IPS-15b (cell line): Measurements from ENCODE around the gene ATXN2L.
"Not testable (repeated sequence)": the region's sequence is repeated elsewhere in the genome, so short reads cannot be mapped to it uniquely, and the experiment has no call there.

ENCODE experiments used
- H3K27me3 ChIP-seq: one replicate; pipeline ENCODE4 v1.6.1; 2013; ENCODE audit warnings: low read length; ENCODE audit not compliant: control insufficient read depth, insufficient read depth
- H3K36me3 ChIP-seq: one replicate; pipeline ENCODE4 v1.6.1; 2013; ENCODE audit warnings: low read length; ENCODE audit not compliant: control insufficient read depth, insufficient read depth
- H3K4me1 ChIP-seq: one replicate; pipeline ENCODE4 v1.6.1; 2013; ENCODE audit warnings: mild to moderate bottlenecking, low read length; ENCODE audit not compliant: control insufficient read depth, insufficient read depth
- H3K4me3 ChIP-seq: one replicate; pipeline ENCODE4 v1.5.1; 2013; ENCODE audit warnings: low read depth, low read length
- H3K9ac ChIP-seq: one replicate; pipeline ENCODE4 v1.6.1; 2013; ENCODE audit warnings: low read depth, mild to moderate bottlenecking, low read length
- H3K9me3 ChIP-seq: one replicate; pipeline ENCODE4 v1.6.1; 2013; ENCODE audit warnings: mild to moderate bottlenecking, low read length; ENCODE audit not compliant: control insufficient read depth, insufficient read depth

Gene ATXN2L, protein sequence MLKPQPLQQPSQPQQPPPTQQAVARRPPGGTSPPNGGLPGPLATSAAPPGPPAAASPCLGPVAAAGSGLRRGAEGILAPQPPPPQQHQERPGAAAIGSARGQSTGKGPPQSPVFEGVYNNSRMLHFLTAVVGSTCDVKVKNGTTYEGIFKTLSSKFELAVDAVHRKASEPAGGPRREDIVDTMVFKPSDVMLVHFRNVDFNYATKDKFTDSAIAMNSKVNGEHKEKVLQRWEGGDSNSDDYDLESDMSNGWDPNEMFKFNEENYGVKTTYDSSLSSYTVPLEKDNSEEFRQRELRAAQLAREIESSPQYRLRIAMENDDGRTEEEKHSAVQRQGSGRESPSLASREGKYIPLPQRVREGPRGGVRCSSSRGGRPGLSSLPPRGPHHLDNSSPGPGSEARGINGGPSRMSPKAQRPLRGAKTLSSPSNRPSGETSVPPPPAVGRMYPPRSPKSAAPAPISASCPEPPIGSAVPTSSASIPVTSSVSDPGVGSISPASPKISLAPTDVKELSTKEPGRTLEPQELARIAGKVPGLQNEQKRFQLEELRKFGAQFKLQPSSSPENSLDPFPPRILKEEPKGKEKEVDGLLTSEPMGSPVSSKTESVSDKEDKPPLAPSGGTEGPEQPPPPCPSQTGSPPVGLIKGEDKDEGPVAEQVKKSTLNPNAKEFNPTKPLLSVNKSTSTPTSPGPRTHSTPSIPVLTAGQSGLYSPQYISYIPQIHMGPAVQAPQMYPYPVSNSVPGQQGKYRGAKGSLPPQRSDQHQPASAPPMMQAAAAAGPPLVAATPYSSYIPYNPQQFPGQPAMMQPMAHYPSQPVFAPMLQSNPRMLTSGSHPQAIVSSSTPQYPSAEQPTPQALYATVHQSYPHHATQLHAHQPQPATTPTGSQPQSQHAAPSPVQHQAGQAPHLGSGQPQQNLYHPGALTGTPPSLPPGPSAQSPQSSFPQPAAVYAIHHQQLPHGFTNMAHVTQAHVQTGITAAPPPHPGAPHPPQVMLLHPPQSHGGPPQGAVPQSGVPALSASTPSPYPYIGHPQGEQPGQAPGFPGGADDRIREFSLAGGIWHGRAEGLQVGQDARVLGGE

DNA sequence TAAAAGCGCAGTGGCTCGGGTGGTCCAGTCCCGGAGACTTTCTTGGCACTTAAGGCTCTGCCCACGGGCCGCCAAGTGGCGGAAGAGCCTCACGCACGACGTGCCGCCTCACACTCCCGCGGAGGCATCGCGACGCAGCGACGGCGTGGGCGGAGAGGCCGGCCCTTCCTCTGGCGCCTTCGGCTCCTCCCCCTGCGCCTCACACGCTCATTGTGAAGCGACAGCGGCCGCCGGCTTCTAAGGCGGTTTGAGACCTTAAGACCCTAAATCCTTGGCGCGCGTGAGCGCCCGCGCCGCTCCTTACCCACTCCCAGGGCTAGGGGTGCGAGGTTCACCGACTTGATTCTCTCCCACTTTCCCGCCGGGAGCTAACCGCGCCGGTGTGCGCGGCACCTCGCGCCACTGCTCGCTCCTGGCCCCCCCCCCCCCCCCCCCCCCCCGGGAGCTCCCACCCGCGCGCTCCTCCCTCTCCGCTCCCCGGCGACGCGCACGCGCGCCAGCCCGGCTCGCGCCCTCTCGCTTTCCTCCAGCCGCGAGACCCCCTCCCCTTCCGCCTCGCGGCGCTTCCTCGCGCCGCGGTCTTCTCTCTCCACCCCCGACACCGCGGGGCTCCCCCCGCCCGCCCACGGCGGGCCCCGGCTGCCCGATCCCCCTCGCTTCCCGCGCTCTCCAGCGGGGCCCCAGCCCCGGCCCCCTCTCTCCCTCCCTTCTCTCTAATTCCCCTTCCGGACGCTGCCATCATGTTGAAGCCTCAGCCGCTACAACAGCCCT lies at the start of gene ATXN2L:
TSS of gene ATXN2L (plus strand) at position 480 of the 771 bp plus-strand sequence. CDS start at position 741, 261 bp downstream.
- H3K36me3 ChIP-seq: peaks cover 21% of the 10 kb centered on the region
- H3K9me3 ChIP-seq: no peaks in the 10 kb centered on the region
- H3K27me3 ChIP-seq: no peaks in the 10 kb centered on the region
- H3K4me1 ChIP-seq: peaks cover 4% of the 10 kb centered on the region
- peak within 1 kb of the TSS; percentile 100 for H3K4me3 ChIP-seq
- H3K9ac ChIP-seq: peak within 1 kb of the TSS; percentile 81

DNA sequence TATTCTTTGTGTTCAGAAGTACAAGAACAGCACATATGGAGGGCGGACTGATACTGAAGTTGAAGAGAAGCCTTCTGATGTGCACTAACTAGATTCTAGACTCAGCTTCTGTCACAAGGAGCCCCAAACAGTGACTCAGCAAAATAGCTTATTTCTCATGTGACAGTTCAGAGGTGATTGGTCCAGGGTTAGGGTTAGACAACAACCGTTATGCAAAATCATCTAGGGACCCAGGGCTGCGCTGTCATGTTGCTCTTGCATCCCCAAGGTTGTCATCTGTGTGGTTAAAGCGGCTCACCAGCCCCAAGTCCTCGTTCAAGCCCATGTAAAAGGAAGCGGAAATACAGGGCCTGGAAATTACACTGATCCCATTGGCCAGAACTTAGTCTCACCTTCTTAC lies 41.1 kb upstream of the ATXN2L start:
- not testable (repeated sequence) for H3K4me1 ChIP-seq

DNA sequence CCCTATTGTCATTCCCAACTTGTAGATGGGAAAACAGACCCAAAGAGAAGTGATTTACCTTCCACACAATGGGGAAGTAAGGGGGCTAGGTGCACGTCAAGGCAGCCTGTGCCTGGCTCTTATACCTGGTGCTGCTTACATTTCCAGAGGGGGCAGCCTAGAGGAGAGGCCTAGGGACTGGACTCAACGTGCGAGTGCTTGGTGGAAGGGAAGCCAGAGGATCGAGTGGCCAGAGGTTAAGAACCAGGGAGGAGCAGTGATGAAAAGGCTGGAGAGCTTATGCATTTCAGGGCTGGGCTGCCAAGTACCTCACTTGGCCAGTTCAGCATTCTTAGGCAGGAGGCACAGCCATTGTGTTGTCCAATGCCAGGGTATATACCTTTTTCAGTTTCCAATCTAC lies 40.4 kb upstream of the ATXN2L start:
- H3K27me3 ChIP-seq, H3K9ac ChIP-seq, H3K9me3 ChIP-seq, H3K4me3 ChIP-seq, H3K36me3 ChIP-seq, H3K4me1 ChIP-seq: not testable (repeated sequence)

More for the DNA sequence above, 41.1 kb upstream of the ATXN2L start:
- not testable (repeated sequence) for H3K9ac ChIP-seq, H3K36me3 ChIP-seq, H3K4me3 ChIP-seq, H3K9me3 ChIP-seq, H3K27me3 ChIP-seq

DNA sequence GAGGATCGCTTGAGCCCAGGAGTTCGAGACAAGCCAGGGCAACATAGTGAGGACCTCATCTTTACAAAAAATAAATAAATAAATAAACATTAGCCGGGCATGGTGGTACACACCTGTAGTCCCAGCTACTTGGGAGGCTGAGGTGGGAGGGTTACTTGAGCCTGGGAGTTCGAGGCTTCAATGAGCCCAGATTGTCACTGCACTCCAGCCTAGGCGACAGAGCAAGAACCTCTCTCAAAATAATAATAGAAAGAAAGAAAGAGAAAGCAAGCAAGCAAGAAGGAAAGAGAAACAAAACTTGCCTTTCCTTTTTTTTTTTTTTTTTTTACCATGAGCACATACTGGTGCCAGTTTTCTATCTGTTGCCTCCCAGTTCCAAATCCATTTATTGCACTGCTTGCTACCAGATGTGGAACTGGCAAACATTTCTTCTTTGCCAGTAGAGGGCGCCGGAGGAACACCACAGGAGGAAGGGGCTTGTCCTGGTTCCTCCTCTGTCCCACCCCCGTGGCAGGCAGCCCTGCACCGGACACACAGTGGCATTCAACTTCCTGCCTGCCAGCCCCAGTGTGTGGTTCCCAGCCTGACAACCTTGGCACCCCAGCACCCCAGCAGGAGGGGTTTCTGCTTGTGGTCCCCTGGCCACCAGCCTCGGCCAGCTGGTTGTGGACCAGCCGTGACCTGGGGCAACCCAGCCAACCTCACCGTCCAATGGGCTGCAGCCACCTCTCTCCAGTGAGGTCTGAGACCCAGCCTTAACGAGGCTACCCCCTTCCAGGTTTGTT lies 20.4 kb upstream of the ATXN2L start:
- not testable (repeated sequence) for H3K4me3 ChIP-seq, H3K9me3 ChIP-seq, H3K9ac ChIP-seq, H3K36me3 ChIP-seq, H3K4me1 ChIP-seq, H3K27me3 ChIP-seq

DNA sequence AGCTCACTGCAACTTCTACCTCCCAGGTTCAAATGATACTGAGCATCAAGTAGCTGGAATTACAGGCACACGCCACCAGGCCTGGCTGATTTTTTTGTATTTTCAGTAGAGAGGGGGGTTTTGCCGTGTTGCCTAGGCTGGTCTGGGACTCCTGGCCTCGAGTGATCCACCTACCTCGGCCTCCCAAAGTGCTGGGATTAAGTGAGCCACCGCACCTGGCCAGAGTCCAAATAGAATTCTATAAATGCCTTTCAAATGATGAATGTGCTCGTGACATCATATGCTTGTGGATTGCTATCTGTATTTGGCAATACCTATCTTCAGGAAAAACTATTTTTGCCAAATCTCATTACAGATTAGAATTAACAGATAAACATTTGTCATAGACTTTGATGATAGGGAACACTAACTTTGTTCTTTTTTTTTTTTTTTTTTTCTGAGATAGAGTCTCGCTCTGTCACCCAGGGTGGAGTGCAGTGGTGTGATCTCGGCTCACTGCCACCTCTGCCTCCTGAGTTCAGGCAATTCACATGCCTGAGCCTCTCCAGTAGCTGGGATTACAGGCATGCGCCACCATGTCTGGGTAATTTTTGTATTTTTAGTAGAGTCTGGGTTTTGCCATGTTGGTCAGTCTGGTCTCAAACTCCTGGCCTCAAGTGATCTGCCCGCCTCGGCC lies 15.2 kb upstream of the ATXN2L start:
- H3K4me1 ChIP-seq, H3K9me3 ChIP-seq, H3K36me3 ChIP-seq, H3K27me3 ChIP-seq, H3K4me3 ChIP-seq, H3K9ac ChIP-seq: not testable (repeated sequence)

DNA sequence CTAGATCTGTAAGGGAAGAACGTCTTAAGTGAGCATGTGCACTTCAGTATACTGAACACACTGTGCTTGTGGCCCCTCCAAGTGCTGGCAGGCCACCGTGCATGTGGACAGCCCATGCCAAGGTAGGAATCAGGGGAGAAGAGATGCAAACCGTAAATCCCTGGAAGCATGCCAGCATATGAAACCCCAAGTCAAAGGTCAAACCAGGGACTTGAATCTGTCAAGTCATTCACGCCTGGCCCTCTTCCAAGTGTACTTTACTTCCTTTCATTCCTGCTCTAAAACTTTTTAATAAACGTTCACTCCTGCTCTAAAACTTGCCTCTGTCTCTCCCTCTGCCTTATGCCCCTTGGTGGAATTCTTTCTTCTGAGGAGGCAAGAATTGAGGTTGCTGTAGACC lies 2.8 kb upstream of the ATXN2L start:
- H3K4me1 ChIP-seq: peaks cover 4% of the 10 kb centered on the region
- no peak overlapping the region for H3K9ac ChIP-seq
- H3K27me3 ChIP-seq: no peaks in the 10 kb centered on the region
- no peaks in the 10 kb centered on the region for H3K36me3 ChIP-seq
- no peak overlapping the region for H3K4me3 ChIP-seq
- no peaks in the 10 kb centered on the region for H3K9me3 ChIP-seq

DNA sequence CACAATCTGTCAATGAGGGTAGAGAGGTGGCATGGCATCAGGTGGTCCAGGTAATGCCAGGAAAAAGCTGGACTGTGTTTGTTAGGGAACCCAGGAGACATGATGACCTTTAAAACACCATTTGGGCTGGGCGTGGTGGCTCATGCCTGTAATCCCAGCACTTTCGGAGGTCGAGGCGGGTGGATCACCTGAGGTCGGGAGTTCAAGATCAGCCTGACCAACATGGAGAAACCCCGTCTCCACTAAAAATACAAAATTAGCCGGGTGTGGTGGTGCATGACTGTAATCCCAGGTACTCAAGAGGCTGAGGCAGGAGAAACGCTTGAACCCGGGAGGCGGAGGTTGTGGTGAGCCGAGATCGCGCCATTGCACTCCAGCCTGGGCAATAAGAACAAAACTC lies 2.3 kb upstream of the ATXN2L start:
- not testable (repeated sequence) for H3K4me3 ChIP-seq, H3K9me3 ChIP-seq, H3K36me3 ChIP-seq, H3K9ac ChIP-seq, H3K4me1 ChIP-seq, H3K27me3 ChIP-seq

DNA sequence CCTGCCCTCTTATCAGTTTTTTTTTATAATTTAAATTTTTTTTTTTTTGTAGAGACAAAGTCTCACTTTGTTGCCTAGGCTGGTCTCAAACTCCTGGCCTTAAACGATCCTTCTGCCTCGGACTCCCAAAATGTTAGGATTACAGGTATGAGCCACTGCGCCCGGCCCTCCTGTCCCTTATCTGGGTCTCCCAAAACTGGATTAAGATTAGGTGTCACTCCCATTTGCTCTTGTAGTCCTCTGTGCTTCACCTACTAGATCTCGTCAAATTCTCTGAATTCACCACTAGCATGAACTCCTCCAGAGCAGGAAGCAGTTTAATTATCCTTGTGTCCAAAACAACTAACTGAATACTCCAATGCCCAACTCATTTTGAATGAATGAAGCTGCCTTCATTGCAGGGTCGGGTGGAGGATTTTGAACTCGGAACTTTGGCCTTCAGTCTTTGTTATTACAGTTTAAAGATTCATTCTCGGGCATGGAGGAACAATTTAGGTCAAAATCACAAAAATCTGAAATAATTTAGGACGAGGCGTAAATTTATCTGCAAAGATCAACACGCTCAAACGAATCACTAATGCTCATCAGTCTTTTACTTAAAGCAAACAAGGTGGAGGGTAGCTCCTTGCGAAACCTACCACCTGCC lies 802 bp upstream of the ATXN2L start:
- Histone ChIP-seq H3K4me1 (peaks cover 4% of the 10 kb centered on the region), H3K9ac (peak overlapping the region; percentile 51), H3K27me3 (no peaks in the 10 kb centered on the region), H3K9me3 (no peaks in the 10 kb centered on the region), H3K4me3 (peak overlapping the region; percentile 100), H3K36me3 (peaks cover 14% of the 10 kb centered on the region)

DNA sequence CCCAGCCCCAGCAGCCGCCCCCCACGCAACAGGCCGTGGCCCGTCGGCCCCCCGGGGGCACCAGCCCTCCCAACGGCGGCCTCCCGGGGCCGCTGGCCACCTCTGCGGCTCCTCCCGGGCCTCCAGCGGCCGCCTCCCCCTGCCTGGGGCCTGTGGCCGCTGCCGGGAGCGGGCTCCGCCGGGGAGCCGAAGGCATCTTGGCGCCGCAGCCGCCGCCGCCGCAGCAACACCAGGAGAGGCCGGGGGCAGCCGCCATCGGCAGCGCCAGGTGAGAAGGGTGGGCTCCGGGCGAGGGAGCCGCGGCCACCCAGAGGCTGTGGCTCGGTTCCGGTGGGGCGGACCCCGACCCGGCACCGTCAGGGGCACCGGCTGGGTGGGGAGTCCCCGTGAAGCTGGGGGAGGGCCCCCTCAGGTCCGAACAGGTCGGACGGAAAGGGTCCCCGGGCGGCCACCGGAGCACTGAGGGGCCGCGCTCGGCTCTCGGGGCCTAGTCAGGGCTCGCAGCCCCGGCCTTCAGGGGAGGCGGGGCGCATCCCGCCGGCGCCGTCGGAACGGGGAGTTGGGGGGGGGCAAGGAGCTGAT lies 583 bp downstream of the ATXN2L start:
- Histone ChIP-seq H3K36me3 (peaks cover 21% of the 10 kb centered on the region), H3K9ac (peak overlapping the region; percentile 81), H3K4me1 (peaks cover 4% of the 10 kb centered on the region), H3K27me3 (no peaks in the 10 kb centered on the region), H3K9me3 (no peaks in the 10 kb centered on the region), H3K4me3 (peak overlapping the region; percentile 100)
